ENCODE data around the gene IMPDH2. TPM values are rescaled to one million over a fixed set of nuclear protein-coding genes. Genes with fewer than 3 reads are reported as not detected.

The IMPDH2 gene
- total RNA-seq, 1 experiment from 2014 or later: 591 TPM

DNA sequence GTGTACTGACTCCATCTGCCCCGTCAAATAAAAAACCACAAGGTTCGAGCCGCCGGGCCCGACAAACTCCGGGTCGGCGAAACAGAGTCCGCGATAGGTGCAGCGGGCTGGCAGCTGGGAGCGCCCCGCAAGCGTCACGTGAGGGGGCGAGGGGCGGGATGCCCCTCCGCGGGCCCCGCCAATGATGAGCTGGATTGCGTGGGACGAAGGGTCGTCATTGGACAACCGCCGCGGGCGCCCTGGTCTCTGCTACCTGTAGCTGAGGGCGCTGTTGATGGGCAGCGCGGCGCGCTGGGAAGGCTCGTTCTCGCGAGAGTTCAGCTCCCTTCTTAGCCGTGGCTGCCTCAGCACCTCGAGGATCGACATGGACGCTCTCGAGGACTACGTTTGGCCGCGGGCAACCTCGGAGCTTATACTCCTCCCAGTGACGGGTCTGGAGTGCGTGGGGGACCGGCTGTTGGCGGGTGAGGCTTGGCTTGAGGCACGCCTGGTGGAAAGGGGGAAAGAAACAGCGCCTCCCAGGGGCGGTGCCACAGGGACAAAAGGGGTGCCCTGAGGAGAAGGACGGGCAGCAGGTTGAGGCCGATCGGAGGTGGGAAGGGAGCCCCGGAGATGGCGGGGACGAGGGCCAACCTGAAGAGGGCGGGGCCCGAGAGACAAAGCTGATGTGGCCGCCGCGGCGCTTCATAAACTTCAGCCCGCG lies 22.0 kb downstream of the IMPDH2 start, which contains the start of gene WDR6:
Gene WDR6 (plus strand): TSS at position 324 of the 703 bp plus-strand sequence. CDS start 41 bp downstream, at position 365.
- peak; percentile 98 for DNase-seq (ENCODE audit: low read depth)

DNA sequence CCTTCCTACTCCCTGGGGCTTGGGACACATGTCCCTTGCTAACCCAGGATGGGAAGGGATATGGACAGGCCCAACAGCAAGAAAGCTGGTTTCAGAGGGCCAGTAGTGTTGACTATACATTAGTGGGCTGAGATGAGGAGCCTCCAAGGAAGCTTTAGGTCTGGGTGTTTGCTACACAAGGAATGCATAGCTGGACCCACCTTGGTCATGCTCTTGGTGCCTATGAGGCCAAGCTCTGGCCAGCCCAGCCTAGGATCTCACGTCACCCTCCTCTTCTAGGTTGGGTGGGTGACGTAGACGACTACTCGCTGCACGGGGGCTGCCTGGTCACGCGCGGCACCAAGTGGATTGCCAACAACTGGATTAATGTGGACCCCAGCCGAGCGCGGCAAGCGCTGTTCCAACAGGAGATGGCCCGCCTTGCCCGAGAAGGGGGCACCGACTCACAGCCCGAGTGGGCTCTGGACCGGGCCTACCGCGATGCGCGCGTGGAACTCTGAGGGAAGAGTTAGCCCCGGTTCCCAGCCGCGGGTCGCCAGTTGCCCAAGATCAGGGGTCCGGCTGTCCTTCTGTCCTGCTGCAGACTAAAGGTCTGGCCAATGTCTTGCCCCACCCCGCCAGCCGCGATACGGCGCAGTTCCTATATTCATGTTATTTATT lies 22.7 kb downstream of the IMPDH2 start:
- DNase-seq (ENCODE audit: low read depth): no peak

DNA sequence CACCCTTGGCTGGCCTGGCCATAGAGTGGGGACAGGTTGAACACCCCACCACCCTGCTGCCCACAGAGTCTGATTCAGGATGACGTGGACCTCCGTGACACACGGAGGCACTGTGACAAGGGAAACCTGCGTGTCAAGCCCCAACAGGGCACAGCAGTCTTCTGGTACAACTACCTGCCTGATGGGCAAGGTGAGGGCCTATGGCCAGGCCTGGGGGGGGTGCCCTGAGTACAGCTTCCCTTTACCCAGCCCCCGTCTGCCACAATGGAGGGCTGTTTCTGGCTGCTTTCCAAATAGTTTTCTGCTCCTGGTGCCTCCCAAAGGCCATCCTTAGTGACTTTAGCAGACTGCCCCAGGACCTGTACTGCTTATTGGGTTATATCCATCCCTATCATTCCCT lies 23.2 kb downstream of the IMPDH2 start:
- DNase-seq (ENCODE audit: low read depth): no peak

DNA sequence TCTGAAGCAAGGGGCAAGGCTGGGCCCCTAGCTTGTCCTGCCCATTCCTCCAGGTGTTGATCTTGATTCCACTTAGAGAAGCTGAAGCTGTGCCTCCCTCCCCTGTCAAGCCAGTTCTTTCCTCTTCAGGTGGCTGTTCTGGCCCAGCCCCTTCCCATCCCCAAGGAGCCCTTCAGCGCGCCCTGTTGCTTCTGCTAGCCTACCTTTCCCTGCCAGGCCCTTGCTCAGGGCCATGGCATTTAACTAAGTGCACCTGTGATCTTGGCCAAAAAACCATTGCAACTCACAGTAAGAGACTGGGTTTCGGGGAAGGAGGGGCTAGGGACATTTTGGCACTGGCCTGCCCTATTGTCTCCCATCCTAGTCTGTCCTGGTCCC lies 23.9 kb downstream of the IMPDH2 start:
- no peak for DNase-seq (ENCODE audit: low read depth)

DNA sequence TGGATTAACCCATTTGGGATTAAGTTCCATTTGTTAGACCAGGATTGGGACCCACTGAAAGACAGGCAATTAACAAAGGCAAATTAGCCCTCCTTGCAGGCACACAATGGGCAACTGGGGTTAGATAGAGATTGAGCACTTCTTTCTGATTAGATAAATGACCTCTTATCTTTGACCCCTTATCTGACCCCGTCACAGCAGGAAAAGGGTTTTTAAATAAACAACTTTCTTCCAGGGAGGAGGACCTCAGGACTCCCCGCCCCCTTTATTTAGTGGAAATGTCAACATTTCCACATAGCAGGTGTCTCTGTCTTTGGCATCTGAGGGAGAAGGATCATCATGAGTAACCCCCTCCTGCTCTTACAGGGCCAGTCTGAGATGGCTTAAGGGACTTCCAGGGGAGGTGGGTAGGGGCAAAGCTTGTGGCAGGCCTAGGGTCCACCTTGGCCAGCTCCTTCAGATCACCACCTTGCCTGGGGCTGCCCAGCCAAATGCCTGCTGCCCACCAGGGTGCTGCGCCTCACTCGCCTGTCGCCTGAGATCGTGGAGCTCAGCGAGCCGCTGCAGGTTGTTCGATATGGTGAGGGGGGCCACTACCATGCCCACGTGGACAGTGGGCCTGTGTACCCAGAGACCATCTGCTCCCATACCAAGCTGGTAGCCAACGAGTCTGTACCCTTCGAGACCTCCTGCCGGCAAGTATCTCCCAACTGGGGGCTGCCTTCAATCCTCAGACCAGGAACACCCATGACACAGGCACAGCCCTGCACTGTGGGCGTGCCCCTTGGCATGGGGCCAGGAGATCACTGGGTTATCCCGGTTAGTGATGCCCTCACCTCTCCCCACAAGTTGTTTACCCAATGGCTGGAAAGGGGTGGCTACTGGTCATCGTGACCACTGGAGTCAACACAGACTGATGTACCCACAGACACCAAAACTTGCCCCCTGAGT lies 24.6 kb downstream of the IMPDH2 start:
- no peak for DNase-seq (ENCODE audit: low read depth)

DNA sequence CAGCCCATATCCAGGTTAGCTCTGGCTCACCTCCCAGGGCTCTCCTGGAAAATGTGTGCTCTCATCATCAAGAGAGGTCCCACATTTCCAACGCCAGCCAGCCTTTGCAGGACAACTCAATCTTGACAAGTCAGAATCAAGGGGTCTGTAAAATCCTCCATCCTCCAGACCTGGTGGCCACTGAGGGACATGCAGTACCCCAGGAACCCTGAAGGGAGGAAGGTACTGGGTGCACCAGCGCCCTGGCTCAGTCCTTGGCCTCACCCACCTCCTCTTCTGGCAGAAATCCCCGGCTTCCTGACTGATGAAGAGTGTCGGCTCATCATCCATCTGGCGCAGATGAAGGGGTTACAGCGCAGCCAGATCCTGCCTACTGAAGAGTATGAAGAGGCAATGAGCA lies 28.0 kb downstream of the IMPDH2 start:
- DNase-seq (ENCODE audit: low read depth): no peak

DNA sequence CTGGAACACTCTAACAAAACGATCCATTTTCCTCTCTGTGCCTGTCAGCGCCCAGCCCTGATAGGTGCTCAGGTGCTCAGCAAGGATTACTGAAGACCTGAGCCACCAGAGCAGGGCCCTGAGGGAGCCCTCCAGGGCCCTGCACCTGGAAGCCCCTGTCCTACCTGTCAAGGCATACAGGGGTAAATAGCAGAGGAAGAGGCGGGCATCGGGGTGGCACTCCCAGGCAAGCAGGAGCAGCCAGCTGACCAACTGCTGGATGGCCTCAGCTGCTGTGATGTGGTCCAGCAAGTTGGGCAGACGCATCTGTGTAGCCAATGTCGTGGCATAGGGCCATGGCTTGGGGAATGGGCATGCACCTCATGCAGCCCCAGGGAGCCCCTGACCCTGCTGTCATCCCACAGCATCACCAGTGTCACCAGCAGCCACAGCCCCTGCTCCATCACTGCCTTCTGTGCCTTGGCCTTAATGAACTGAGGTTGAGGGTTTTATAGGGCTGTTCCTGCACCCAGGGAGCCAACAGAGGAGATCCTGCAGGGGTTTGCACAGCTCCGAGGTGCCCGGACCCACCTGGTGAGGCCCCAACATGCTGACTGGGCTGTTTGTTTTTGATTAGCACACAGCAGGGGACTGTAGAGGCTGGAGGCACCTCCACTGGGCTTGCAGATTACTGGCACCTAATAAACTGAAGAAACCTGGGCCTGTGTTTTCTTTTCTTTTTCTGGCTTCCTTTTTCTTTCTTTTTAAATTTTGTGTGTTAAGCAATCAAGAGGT lies 29.9 kb downstream of the IMPDH2 start:
- no peak for DNase-seq (ENCODE audit: low read depth)

DNA sequence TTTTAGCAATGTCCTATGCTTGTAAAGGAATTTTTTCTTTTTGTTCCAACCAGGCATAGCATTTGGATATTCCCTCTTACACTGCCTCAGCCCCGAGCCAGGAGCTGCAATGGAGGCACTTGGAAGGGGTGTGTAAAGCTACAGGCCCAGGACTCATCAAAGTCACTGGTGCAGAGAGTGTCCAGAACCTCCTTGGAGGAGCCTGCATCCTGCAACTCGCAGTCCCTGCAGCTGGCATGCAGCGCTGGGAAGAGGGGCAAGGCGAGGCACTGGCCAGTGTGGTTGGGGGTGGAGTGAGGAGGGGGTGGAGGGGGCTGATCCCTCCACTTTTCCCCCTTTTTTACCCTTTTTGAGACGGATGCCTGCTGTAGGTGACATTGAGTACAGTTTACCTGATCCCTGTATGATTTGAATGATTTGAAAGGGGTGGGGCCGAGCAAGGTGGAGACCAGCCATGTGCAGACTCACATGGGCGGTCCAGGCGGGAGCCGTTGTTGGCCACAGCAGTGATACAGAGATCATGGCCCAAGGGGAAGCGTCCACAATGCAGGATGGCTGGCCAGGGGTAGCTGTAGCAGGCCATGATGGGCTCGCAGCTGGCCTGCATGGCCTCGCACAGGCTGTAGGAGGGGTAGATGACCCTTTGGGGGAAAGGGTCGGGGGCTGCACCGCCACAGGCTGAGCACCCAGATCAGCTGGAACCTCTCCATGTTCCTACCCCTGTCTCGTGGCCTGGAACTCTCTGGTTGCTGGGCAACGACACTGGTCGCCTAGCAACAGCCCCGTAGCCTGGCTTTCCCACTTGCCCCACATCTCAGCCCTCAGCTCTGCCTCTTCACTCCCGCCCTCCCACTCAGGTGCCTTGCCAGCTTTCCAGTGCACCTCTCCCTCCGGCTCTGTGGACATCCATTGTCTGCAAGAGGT lies 31.2 kb downstream of the IMPDH2 start:
- no peak for DNase-seq (ENCODE audit: low read depth)

DNA sequence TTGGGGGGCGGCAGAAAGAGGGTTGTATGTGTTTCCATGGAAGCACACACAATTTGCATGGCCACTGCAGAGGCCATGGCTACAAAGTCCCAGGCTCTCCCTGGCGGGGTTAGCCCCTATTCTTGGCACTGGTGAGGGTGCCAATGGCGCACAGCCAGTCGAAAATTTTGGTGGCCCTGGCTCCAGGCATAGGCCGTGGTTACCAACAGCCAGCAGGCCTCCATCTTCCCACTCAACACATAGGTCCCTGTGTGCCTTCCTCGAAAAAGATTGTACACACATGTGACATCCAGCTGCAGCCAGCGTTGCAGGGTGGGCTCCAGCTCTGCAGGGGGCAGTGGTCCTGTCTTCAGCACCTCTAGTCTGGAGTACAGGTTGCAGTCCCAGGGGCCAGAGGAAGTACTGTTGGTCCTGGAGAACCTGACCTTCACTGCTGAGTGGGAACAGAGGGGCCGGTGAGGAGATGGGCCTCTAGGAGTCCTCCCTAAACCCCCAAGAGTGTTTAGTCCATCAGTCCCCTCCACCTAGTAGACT lies 32.0 kb downstream of the IMPDH2 start:
- no peak for DNase-seq (ENCODE audit: low read depth)

DNA sequence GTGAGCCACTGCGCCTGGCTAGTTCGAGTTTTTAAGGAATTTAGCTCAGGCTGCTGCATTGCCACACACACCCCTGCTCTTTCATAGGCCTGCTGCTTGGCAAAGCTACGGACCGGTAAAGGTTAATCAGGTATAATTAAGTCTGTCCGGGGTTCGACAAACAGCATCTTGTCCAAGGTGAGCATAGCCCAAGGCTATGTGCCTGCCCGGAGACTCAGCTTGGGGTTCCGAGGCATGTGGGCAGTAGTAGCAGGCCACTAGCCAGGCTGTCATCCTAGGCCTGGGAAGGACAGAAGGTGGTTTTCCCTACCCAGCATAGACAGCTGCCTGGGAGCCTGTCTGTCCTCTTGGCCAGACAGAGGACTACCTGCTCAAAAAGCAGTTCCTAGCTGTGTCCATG lies 32.6 kb downstream of the IMPDH2 start:
- no peak for DNase-seq (ENCODE audit: low read depth)

DNA sequence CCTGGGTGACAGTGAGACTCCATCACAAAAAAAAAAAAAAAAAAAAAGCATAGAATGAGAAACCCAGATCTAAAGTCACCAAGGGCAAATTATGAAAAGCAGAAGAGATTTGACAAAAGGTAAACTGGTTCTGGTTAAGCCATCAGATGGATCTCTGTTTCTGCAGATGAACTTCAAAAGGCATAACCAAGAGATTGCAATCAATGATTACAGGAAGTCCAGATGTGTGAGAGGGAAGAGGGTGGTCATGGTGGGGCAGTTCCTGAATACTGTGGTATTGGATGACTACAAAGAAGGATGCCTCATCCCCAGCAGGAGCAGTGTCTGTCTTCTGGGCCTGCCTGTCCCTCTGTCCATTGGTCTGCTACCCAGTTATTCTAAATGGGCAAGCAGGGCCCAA lies 35.4 kb downstream of the IMPDH2 start:
- DNase-seq (ENCODE audit: low read depth): no peak

DNA sequence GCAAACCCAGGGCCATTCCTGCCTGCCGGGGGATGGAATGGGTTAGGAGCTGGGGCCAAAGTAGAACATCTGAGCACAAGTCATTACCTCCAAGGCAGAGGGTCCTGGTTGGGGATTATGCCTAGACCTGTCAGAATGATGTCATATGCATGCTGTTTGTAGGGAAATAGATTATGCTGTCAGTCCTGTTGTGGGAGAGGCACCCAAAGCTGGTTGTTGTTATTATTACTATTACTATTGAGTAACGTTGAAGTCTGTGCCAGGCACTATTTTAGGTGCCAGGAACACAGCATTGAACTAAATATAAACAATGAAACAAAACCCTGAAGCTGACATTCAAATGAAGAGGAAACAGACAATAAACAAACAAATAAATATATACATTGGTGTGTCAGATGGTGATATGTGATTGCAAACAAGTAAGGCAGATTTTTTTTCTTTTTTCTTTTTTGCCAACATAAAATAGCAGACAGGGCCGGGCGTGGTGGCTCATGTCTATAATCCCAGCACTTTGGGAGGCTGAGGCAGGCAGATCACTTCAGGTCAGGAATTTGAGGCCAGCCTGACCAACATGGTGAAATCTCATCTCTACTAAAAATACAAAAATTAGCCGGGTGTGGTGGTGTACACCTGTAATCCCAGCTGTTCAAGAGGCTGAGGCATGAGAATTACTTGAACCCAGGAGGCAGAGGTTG lies 37.2 kb downstream of the IMPDH2 start:
- no peak for DNase-seq (ENCODE audit: low read depth)

DNA sequence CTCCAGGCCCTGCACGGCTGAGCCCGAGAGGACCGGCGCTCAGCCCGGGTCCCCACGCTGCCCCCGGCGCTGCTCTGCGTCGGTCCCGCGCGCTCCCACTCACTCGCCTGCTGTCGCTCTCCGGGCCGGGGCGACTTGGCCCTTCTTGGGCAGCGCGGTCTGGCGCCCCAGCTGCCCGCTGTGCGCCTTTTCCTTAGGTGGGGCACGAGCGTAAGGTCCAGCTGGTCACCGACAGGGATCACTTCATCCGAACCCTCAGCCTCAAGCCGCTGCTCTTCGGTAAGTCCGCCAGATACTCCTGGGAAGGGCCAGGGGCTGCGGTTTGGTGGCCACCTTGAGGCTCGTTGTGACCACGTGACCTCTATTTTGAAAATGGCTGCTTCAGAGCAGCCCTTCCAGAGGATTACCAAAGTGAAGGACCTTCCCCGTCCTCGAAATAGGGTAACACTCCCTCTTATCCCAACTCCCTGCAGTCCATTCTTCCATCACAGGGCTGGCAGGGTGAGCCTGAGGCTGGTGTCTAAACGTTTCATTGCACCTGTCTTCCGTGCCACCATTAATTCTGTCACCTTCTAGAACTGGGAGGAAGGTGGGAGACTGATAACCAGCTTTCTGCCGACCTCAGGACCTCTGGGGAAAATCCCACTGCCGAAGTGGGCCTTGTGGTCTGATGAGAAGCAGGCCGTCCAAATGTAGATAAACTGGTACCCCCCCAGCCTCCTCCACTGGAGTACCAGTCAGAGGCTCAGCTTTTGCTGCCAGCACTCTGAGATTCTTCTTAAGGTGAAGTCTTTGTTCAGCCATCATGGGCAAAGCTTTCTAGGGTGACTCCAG lies 38.3 kb downstream of the IMPDH2 start:
- no peak for DNase-seq (ENCODE audit: low read depth)

DNA sequence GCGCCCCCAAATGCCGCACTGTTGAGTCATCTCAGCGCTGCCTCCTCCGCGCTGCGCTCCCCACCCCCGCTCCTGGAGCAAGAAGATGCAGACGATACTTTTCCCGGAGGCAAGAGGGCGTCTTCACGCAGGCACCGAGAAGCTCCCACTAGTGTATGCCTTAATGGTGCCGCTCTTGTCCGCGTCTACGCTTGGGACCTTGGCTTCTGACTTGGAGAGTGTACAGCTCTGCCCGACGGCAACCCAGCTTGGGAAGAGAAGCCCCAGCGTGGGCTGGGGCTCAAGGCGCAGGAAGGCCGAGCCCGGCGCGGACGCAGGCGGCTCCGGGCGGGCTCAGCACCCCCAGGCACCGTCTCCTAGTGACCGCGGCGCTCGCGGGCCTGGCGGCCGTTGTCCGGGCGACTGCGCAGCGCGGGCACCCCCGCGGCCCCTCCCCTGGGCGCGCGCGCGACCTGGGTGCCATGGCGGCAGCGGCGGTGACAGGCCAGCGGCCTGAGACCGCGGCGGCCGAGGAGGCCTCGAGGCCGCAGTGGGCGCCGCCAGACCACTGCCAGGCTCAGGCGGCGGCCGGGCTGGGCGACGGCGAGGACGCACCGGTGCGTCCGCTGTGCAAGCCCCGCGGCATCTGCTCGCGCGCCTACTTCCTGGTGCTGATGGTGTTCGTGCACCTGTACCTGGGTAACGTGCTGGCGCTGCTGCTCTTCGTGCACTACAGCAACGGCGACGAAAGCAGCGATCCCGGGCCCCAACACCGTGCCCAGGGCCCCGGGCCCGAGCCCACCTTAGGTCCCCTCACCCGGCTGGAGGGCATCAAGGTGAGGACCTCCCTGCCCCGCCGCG lies 39.2 kb downstream of the IMPDH2 start, which contains the start of gene P4HTM:
Gene P4HTM (plus strand): TSS at position 446 of the 840 bp plus-strand sequence. CDS start 16 bp downstream, at position 462.
- DNase-seq (ENCODE audit: low read depth): peak; percentile 93

DNA sequence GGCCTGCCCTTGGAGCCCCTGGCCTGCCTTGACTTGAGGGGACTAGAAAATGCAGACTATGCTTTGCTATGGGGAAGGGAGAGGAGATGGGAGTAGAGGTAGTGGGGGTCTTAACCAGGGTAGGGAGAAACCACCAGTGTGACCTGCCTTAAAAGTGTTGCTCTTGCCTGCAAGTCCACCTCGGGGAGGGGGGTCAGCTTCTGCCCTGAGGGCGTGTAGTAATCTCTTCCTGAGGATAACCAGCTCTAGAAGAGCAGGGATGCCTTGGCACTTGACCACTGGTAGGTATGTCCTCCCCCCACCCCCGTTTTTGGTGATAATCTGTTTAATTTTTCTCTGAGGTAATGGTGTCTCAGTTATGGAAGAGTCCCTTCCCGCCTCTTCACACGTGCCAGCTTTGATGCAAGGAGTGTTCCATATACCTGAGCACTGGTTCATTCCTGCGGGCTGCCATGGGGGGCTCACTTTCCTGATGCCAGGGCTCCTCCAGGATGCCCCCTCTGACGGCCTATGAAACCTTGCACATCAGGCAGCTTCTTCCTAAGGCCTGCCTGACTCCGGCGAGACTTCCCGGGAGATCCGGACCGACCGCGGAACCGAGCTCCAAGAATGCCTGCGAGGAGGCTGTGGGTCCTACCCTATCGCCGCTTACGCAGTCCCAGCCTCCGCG lies 39.9 kb downstream of the IMPDH2 start:
- no peak for DNase-seq (ENCODE audit: low read depth)

DNA sequence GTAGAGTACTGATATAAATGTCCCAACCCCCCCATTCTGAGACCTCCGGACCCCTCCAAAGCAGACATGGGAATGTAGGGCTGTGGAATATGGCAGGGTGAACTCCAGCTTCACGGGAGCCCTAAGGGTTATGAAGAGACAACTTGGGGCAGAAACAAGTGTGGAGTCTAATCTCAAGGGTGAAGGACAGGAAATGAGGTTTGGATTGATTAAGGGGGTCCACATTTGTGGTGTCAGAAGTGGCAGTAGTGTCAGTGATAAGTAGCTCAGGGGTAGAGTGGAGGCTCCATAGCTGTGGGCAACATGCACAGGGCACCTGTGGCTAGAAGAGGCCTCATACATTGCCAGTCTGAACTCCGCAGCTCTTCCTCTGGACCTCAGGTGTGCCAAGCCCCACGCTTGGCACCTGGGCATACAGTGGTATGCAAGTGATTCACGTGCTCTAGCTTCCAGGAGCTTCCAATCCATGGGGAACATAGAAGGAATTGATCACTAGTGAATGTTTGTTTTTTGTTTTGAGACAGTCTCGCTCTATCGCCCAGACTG lies 43.3 kb downstream of the IMPDH2 start:
- no peak for DNase-seq (ENCODE audit: low read depth)

All from HT1080 (cell line).